Measurements from ENCODE around the gene C1QTNF12.
A peak's percentile ranks its signal among the peaks of the same experiment; 100 is the strongest.

The C1QTNF12 gene

GRCh38 chr1:1240822-1241587 is 5.5 kb downstream of the C1QTNF12 start:
- DNase-seq (ENCODE audit: low spot score), result no peak

- DNase-seq (ENCODE audit: low spot score), result no peak
Observed at GRCh38 chr1:1240348-1240732, 6.2 kb downstream of the C1QTNF12 start.

- no peak for DNase-seq (ENCODE audit: low spot score)
Observed at GRCh38 chr1:1239614-1240347, 6.7 kb downstream of the C1QTNF12 start.

GRCh38 chr1:1239227-1239613 is 7.3 kb downstream of the C1QTNF12 start:
- no peak for DNase-seq (ENCODE audit: low spot score)

GRCh38 chr1:1238702-1239178 is 7.8 kb downstream of the C1QTNF12 start:
- DNase-seq (ENCODE audit: low spot score), result no peak

- DNase-seq (ENCODE audit: low spot score), result peak; percentile 24
Observed at GRCh38 chr1:1237874-1238701, 8.4 kb downstream of the C1QTNF12 start.

- no peak for DNase-seq (ENCODE audit: low spot score)
Observed at GRCh38 chr1:1236945-1237873, 9.3 kb downstream of the C1QTNF12 start.

- DNase-seq (ENCODE audit: low spot score), result no peak
Observed at GRCh38 chr1:1236176-1236763, 10.3 kb downstream of the C1QTNF12 start.

- no peak for DNase-seq (ENCODE audit: low spot score)
Observed at GRCh38 chr1:1235016-1235744, 11.3 kb downstream of the C1QTNF12 start.

GRCh38 chr1:1234180-1234808 is 12.2 kb downstream of the C1QTNF12 start:
- DNase-seq (ENCODE audit: low spot score), result no peak

GRCh38 chr1:1233567-1233892 is 13.0 kb downstream of the C1QTNF12 start:
- no peak for DNase-seq (ENCODE audit: low spot score)

- no peak for DNase-seq (ENCODE audit: low spot score)
Observed at GRCh38 chr1:1232796-1233566, 13.5 kb downstream of the C1QTNF12 start.

- no peak for DNase-seq (ENCODE audit: low spot score)
Observed at GRCh38 chr1:1232208-1232795, 14.2 kb downstream of the C1QTNF12 start, which contains the start of gene B3GALT6. Gene B3GALT6, plus strand, starts transcription at chr1:1232237. Its CDS starts 42 bp downstream, at chr1:1232279.

GRCh38 chr1:1231400-1232207 is 14.9 kb downstream of the C1QTNF12 start, which contains the start of gene SDF4:
Gene SDF4, minus strand, starts transcription at chr1:1232001. Its CDS starts 3,229 bp downstream, at chr1:1228772.
- peak; percentile 96 for DNase-seq (ENCODE audit: low spot score)

- DNase-seq (ENCODE audit: low spot score), result peak; percentile 54
Observed at GRCh38 chr1:1230656-1231399, 15.7 kb downstream of the C1QTNF12 start.

- no peak for DNase-seq (ENCODE audit: low spot score)
Observed at GRCh38 chr1:1229770-1230169, 16.8 kb downstream of the C1QTNF12 start.

All from COLO829 (cell line).